Measurements from ENCODE around the gene PRKAG2.

The PRKAG2 gene

DNA sequence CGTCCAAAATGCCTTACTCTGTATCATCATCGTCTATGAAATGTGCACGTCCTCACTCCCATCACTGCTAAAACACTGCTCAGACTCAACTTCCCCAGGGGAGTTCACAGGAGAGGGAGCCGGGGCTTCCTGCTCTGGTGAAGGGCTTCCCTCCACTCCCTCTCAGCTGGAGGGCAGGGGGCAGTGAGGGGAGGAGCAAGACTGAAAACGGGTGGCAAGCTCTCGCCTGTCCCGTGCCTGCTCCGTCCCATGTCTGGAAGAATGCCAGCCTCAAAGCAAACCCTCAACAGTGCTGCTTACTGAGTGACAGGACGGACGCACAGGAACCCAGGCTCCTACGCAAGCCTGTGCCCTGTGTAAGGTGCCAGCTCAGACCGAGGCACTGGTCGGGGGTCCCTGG, 25.1 kb downstream of the PRKAG2 start:
- H3K4me1 ChIP-seq (ENCODE audit: control insufficient read depth, insufficient read depth, low read length) = peaks cover 4% of the 10 kb centered on the region
- no peaks in the 10 kb centered on the region for H3K27me3 ChIP-seq (ENCODE audit: control insufficient read depth, insufficient read depth, low read length, poor library complexity, severe bottlenecking)
- no peak overlapping the region for H3K27ac ChIP-seq (ENCODE audit: insufficient read depth, low read depth, low read length, poor library complexity, severe bottlenecking)
- H3K4me3 ChIP-seq (ENCODE audit: insufficient read depth, low read depth, low read length) = no peak overlapping the region
- H3K36me3 ChIP-seq (ENCODE audit: control insufficient read depth, insufficient read depth, low read length) = no peaks in the 10 kb centered on the region
- no peaks in the 10 kb centered on the region for H3K9me3 ChIP-seq (ENCODE audit: control insufficient read depth, low read length)
- 85 to 86% methylated on average over 13 of the region's 13 CpGs for WGBS, 2 experiments

DNA sequence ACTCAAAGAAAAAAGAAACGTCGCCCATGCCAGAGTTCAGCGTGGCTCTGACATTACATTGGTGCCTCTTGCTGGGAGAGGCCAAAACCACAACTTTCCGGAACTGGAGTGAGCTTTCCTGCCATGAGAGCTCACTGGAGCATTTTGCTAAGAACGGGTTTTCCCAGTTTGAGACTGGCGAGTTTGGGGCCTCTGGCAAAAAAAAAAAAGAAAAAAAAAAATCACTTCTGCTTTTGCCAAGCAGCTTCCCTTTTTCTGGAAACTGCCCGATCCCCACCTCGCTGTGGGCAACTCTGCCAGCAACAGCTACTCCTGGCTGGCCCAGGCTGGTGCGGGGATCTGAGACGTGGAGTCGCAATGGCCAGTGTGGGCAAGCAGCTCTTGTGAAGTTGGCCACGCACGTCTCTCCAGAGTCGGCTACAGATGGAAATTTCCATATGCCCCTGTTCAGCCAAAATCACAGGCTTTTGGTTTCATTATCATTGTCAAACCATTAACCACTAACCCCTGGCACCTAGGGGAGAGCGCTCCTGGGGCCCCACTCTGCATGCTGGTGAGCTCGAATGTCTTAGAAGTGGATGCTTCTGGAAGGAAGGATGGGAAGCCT, 25.7 kb downstream of the PRKAG2 start:
- no peak overlapping the region for H3K4me3 ChIP-seq (ENCODE audit: insufficient read depth, low read depth, low read length)
- H3K9me3 ChIP-seq (ENCODE audit: control insufficient read depth, low read length) = no peaks in the 10 kb centered on the region
- WGBS, 2 experiments = 93 to 94% methylated on average over 16 of the region's 16 CpGs
- H3K4me1 ChIP-seq (ENCODE audit: control insufficient read depth, insufficient read depth, low read length) = peaks cover under 1% of the 10 kb centered on the region
- H3K27ac ChIP-seq (ENCODE audit: insufficient read depth, low read depth, low read length, poor library complexity, severe bottlenecking) = no peak overlapping the region
- H3K27me3 ChIP-seq (ENCODE audit: control insufficient read depth, insufficient read depth, low read length, poor library complexity, severe bottlenecking) = no peaks in the 10 kb centered on the region
- H3K36me3 ChIP-seq (ENCODE audit: control insufficient read depth, insufficient read depth, low read length) = no peaks in the 10 kb centered on the region

DNA sequence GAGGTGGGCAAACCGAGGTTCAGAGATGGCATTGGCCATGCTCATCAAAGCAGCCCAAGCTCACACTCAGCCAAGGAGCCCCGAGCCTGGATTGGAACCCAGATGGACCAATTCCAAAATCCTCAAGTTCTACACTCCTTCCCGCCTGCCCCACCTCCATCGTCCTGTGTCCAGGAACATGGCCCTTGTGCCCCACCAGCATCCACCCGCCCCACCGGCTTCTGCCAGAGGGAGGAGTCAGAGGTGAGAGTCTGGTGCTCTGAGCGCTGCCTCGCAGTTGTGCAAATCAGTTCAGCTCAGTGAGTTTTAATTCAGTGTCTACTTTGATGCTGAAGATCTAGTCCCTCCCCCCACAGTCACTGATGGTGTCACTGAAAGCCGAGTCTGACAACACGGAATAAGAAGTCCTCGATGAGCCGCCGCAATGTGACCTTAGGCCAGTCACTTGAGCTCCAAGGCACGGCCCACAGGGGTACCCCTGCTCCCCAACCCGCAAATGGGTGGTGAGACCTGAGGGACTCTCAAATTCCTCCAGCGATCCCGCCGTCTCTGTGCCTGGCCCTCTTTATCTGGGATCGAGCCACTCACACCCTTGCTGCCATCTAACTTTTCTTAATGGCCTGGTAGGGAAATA, 26.3 kb downstream of the PRKAG2 start:
- Histone ChIP-seq H3K4me3 (ENCODE audit: insufficient read depth, low read depth, low read length) (no peak overlapping the region), H3K4me1 (ENCODE audit: control insufficient read depth, insufficient read depth, low read length) (no peaks in the 10 kb centered on the region), H3K27me3 (ENCODE audit: control insufficient read depth, insufficient read depth, low read length, poor library complexity, severe bottlenecking) (no peaks in the 10 kb centered on the region), H3K9me3 (ENCODE audit: control insufficient read depth, low read length) (no peaks in the 10 kb centered on the region), H3K27ac (ENCODE audit: insufficient read depth, low read depth, low read length, poor library complexity, severe bottlenecking) (no peak overlapping the region), H3K36me3 (ENCODE audit: control insufficient read depth, insufficient read depth, low read length) (no peaks in the 10 kb centered on the region)
- 94 to 96% methylated on average over 19 of the region's 19 CpGs for WGBS, 2 experiments

DNA sequence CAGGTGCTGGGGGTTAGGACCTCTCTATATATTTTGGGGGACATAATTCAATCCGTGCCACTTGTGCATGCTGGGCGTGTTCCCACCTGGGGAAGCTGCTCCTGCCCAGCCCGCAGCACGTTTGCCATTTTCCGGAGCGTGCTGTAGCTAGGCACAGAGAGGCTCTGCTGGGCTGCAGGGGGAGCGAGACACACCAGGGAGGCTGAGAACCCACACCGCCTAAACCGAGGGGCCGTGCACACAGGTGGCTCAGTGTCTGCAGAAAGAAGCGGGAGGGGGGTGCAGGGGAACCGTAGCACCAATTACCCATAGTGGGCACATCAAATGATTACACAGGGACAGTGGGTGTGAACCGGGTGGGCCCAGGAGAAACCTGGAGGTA, 27.0 kb downstream of the PRKAG2 start:
- H3K36me3 ChIP-seq (ENCODE audit: control insufficient read depth, insufficient read depth, low read length) = no peaks in the 10 kb centered on the region
- no peaks in the 10 kb centered on the region for H3K9me3 ChIP-seq (ENCODE audit: control insufficient read depth, low read length)
- no peak overlapping the region for H3K27ac ChIP-seq (ENCODE audit: insufficient read depth, low read depth, low read length, poor library complexity, severe bottlenecking)
- no peak overlapping the region for H3K4me3 ChIP-seq (ENCODE audit: insufficient read depth, low read depth, low read length)
- H3K4me1 ChIP-seq (ENCODE audit: control insufficient read depth, insufficient read depth, low read length) = no peaks in the 10 kb centered on the region
- WGBS, 2 experiments = 95 to 97% methylated on average over 13 of the region's 13 CpGs
- no peaks in the 10 kb centered on the region for H3K27me3 ChIP-seq (ENCODE audit: control insufficient read depth, insufficient read depth, low read length, poor library complexity, severe bottlenecking)

DNA sequence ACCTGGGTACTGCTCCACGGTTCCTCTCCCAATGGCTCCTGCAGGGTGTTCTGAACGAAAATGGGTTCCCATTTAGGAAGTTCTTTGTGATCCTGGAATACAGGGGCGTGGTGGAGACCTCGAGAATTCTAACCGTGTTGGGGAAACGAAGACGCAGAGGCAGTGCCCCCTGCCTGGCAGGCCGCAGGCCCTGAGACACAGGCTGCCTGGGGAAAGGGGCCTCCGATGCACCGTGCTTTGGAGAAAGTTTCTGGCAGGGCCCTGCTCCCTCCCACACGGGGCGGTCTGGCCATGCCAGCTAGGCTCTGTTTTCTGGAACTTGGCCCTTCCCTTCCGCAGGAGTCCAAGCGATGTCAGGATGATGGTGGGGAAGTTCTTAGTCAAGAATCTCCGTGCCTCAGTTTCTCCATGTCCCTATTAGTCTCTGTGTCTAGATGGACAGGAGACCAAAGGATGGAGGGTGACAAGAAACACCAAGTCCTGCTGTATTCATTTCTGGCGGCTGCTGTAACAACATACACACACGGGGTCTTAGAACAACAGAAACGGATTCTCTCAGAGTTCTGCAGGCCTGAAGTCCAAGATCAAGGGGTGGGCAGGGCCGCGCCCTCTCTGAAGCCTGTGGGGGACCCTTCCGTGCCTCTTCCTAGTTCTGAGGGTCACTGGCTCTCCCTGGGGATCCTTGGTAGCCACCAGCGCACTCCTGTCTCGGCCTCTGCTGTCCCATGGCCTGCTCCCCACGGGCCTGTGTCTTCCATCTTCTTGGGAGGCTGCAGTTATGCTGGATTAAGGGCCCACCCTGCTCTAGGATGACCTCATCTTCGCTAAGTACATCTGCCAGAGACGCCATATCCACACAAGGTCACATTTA, 27.7 kb downstream of the PRKAG2 start:
- Histone ChIP-seq H3K9me3 (ENCODE audit: control insufficient read depth, low read length) (no peaks in the 10 kb centered on the region), H3K27me3 (ENCODE audit: control insufficient read depth, insufficient read depth, low read length, poor library complexity, severe bottlenecking) (no peaks in the 10 kb centered on the region), H3K27ac (ENCODE audit: insufficient read depth, low read depth, low read length, poor library complexity, severe bottlenecking) (no peak overlapping the region), H3K4me3 (ENCODE audit: insufficient read depth, low read depth, low read length) (no peak overlapping the region), H3K4me1 (ENCODE audit: control insufficient read depth, insufficient read depth, low read length) (no peaks in the 10 kb centered on the region), H3K36me3 (ENCODE audit: control insufficient read depth, insufficient read depth, low read length) (no peaks in the 10 kb centered on the region)
- WGBS, 2 experiments = 91% methylated on average over 26 of the region's 26 CpGs

DNA sequence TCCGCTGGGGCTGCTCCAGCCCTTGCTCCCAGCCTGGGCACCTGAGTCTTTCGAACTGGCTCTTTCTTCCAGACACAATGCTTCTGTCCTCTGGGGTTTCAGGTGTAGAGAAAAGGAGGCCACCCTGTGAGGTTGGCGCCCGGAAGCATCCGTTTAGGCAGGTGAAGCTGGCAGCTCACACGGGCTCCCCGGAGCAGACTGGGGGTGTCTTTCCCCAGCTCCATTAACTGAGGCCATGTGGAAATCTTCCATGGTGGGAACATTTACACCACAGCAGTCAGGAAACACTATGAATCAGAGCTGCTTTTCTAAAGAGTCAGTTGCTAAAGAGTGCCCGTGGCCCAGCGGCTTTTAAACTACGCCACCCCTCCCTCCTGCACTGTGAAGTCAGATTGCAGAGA, 29.2 kb downstream of the PRKAG2 start:
- no peaks in the 10 kb centered on the region for H3K27me3 ChIP-seq (ENCODE audit: control insufficient read depth, insufficient read depth, low read length, poor library complexity, severe bottlenecking)
- 90 to 93% methylated on average over 10 of the region's 10 CpGs for WGBS, 2 experiments

DNA sequence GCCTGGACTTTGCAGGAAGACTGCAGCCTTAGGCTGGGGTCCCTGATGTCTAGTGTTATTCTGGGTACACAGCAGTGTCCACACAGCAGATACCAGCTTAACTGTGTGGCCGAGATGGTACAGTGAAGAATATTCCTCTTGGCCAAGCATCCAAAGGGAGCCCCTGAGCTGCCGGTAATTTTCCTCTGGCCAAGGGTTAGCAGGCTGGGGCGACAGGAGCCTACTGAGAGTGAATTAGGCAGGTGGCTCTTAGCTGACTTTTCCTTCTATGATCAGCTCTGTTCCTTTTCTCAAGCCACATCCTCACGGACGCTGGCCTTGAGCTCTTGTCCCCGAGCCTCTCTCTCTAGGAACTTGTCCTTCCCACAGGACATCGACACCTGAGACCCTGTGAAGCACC, 29.8 kb downstream of the PRKAG2 start:
- H3K9me3 ChIP-seq (ENCODE audit: control insufficient read depth, low read length) = no peaks in the 10 kb centered on the region
- 88 to 89% methylated on average over 7 of the region's 7 CpGs for WGBS, 2 experiments
- no peak overlapping the region for H3K27ac ChIP-seq (ENCODE audit: insufficient read depth, low read depth, low read length, poor library complexity, severe bottlenecking)
- no peaks in the 10 kb centered on the region for H3K27me3 ChIP-seq (ENCODE audit: control insufficient read depth, insufficient read depth, low read length, poor library complexity, severe bottlenecking)
- no peaks in the 10 kb centered on the region for H3K36me3 ChIP-seq (ENCODE audit: control insufficient read depth, insufficient read depth, low read length)
- H3K4me3 ChIP-seq (ENCODE audit: insufficient read depth, low read depth, low read length) = no peak overlapping the region
- no peaks in the 10 kb centered on the region for H3K4me1 ChIP-seq (ENCODE audit: control insufficient read depth, insufficient read depth, low read length)

More for the DNA sequence above, 29.2 kb downstream of the PRKAG2 start:
- H3K4me1 ChIP-seq (ENCODE audit: control insufficient read depth, insufficient read depth, low read length) = no peaks in the 10 kb centered on the region
- no peak overlapping the region for H3K27ac ChIP-seq (ENCODE audit: insufficient read depth, low read depth, low read length, poor library complexity, severe bottlenecking)
- H3K9me3 ChIP-seq (ENCODE audit: control insufficient read depth, low read length) = no peaks in the 10 kb centered on the region
- no peak overlapping the region for H3K4me3 ChIP-seq (ENCODE audit: insufficient read depth, low read depth, low read length)
- no peaks in the 10 kb centered on the region for H3K36me3 ChIP-seq (ENCODE audit: control insufficient read depth, insufficient read depth, low read length)

DNA sequence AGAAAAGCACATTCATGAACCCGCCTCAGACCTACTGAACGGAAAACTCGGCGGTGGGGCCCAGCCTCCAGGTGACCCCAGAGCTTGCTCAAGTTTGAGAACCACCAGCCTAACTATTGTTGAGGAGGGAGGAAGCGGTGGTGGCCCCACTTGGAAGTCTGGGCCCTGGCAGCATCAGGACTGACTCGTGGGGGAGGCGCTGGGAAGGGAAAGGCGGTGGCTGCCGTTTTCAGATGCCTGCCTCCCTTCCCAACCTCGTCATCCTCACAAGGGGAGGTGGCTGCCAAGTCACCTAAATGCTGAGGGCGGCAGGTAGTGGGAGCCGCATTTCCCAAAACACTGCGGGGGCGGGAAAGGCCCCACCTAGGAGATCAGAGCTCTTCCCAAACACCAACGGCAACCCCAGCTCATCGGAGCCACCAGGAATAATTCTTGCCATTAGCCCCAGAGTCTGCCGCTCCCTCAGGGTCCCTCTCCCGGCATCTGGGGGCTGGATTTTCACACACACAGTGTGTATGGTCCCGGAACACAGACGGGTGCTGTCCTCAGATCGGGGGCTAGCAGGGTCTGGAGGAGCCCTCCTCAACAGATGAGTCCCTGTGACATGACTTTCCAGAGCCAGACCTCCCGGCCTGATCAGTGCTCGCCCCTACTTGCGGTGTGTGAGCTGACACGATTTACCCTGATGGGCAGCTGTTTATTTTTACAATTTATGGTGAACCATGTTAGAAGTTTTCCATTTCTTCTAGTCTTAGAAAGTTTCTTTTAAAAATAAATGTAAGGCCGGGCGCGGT, 31.3 kb downstream of the PRKAG2 start:
- WGBS, 2 experiments = 93 to 94% methylated on average over 28 of the region's 28 CpGs
- Histone ChIP-seq H3K36me3 (ENCODE audit: control insufficient read depth, insufficient read depth, low read length) (no peaks in the 10 kb centered on the region), H3K27ac (ENCODE audit: insufficient read depth, low read depth, low read length, poor library complexity, severe bottlenecking) (no peak overlapping the region), H3K4me3 (ENCODE audit: insufficient read depth, low read depth, low read length) (no peak overlapping the region), H3K4me1 (ENCODE audit: control insufficient read depth, insufficient read depth, low read length) (no peaks in the 10 kb centered on the region), H3K27me3 (ENCODE audit: control insufficient read depth, insufficient read depth, low read length, poor library complexity, severe bottlenecking) (no peaks in the 10 kb centered on the region), H3K9me3 (ENCODE audit: control insufficient read depth, low read length) (no peaks in the 10 kb centered on the region)

DNA sequence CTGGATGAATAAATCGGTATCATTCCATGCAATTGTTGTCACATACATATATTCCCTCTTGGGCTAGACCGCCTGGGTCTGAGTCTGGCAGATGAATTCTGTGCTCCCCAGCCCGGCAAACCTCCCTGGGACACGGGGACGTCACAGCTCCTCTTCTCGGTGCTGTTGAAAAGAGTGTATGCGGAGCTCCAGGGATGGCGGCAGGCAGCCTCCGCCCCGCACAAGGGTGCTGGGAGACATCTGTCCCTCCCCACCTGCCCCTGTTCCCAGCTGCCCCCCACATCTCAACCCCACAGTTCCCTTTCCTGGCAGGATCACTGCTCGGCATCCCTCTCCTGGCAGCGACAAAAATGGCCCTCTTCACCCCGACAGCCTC, 32.1 kb downstream of the PRKAG2 start:
- no peaks in the 10 kb centered on the region for H3K36me3 ChIP-seq (ENCODE audit: control insufficient read depth, insufficient read depth, low read length)
- H3K27me3 ChIP-seq (ENCODE audit: control insufficient read depth, insufficient read depth, low read length, poor library complexity, severe bottlenecking) = no peaks in the 10 kb centered on the region
- H3K4me3 ChIP-seq (ENCODE audit: insufficient read depth, low read depth, low read length) = no peak overlapping the region
- 92 to 94% methylated on average over 13 of the region's 13 CpGs for WGBS, 2 experiments
- H3K9me3 ChIP-seq (ENCODE audit: control insufficient read depth, low read length) = no peaks in the 10 kb centered on the region
- no peaks in the 10 kb centered on the region for H3K4me1 ChIP-seq (ENCODE audit: control insufficient read depth, insufficient read depth, low read length)
- H3K27ac ChIP-seq (ENCODE audit: insufficient read depth, low read depth, low read length, poor library complexity, severe bottlenecking) = no peak overlapping the region

Data from ectodermal cell (in vitro differentiated cells).